ENCODE measurements around the gene FRAS1. TPM values are rescaled to one million over a fixed set of nuclear protein-coding genes. Genes with fewer than 3 reads are reported as not detected.

Gene FRAS1
- total RNA-seq, 6 experiments from 2014 or later = 0.12 to 1.5 (median 0.45) TPM

- no peak overlapping the region for H3K27ac ChIP-seq
- H3K27me3 ChIP-seq = no peaks in the 10 kb centered on the region
- DNase-seq (no peak), ATAC-seq (no peak)
- H3K36me3 ChIP-seq = no peaks in the 10 kb centered on the region
- intact Hi-C loops (cut with DNase I) = no loop called here
- 57% methylated on average over 3 of the region's 3 CpGs for WGBS (ENCODE audit: insufficient coverage, low coverage, low lambda C conversion rate, missing lambda C conversion rate)
- no peaks in the 10 kb centered on the region for H3K4me1 ChIP-seq
- H3K9me3 ChIP-seq = no peaks in the 10 kb centered on the region
- TF ChIP-seq, protein P1, sequence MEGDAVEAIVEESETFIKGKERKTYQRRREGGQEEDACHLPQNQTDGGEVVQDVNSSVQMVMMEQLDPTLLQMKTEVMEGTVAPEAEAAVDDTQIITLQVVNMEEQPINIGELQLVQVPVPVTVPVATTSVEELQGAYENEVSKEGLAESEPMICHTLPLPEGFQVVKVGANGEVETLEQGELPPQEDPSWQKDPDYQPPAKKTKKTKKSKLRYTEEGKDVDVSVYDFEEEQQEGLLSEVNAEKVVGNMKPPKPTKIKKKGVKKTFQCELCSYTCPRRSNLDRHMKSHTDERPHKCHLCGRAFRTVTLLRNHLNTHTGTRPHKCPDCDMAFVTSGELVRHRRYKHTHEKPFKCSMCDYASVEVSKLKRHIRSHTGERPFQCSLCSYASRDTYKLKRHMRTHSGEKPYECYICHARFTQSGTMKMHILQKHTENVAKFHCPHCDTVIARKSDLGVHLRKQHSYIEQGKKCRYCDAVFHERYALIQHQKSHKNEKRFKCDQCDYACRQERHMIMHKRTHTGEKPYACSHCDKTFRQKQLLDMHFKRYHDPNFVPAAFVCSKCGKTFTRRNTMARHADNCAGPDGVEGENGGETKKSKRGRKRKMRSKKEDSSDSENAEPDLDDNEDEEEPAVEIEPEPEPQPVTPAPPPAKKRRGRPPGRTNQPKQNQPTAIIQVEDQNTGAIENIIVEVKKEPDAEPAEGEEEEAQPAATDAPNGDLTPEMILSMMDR (IDR thresholded peaks at IDR 0.05) = no peak
- TF ChIP-seq POLR2A (IDR thresholded peaks at IDR 0.05) = no peak
- no peak overlapping the region for H3K4me3 ChIP-seq
Observed at GRCh38 chr4:78162342-78162741, 105.2 kb downstream of the FRAS1 start.

- H3K27me3 ChIP-seq = no peaks in the 10 kb centered on the region
- no peak overlapping the region for H3K4me3 ChIP-seq
- intact Hi-C loops (cut with DNase I) = no loop called here
- no peaks in the 10 kb centered on the region for H3K9me3 ChIP-seq
- WGBS (ENCODE audit: insufficient coverage, low coverage, low lambda C conversion rate, missing lambda C conversion rate) = 29% methylated on average over 3 of the region's 3 CpGs
- DNase-seq (no peak), ATAC-seq (no peak)
- H3K27ac ChIP-seq = no peak overlapping the region
- no peaks in the 10 kb centered on the region for H3K36me3 ChIP-seq
- TF ChIP-seq, protein P1 (IDR thresholded peaks at IDR 0.05) = no peak
- TF ChIP-seq POLR2A (IDR thresholded peaks at IDR 0.05) = no peak
- no peaks in the 10 kb centered on the region for H3K4me1 ChIP-seq
Observed at GRCh38 chr4:78162821-78163220, 105.7 kb downstream of the FRAS1 start.

DNA sequence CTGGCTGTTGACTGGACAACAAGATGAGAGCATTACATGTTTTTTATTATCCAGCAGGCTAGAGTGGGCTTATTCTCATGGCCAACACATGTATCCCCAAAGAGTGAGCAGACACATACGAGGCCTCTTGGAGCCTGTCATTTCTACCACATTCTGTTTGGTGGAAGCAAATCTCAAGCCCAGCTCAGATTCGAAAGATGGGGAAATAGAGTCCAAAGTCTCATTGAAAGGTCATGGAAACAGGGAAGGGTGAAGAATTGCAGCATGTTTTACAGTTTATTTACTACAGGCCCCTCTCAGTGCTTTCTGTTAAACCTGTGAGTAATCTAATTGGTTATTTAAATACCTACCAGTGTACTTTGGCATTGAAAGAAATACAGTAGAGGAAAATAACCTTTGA lies 108.6 kb downstream of the FRAS1 start:
- H3K36me3 ChIP-seq = no peaks in the 10 kb centered on the region
- TF ChIP-seq, protein P1 (IDR thresholded peaks at IDR 0.05) = no peak
- TF ChIP-seq POLR2A (IDR thresholded peaks at IDR 0.05) = no peak
- no peak for DNase-seq
- no peaks in the 10 kb centered on the region for H3K4me1 ChIP-seq
- no peak overlapping the region for H3K27ac ChIP-seq
- ATAC-seq = peak in 1 of 4 donors; percentile 23
- H3K9me3 ChIP-seq = no peaks in the 10 kb centered on the region
- H3K27me3 ChIP-seq = no peaks in the 10 kb centered on the region
- H3K4me3 ChIP-seq = no peak overlapping the region
- intact Hi-C loops (cut with DNase I) = no loop called here
- WGBS (ENCODE audit: insufficient coverage, low coverage, low lambda C conversion rate, missing lambda C conversion rate) = 25% methylated on average over 2 of the region's 2 CpGs

DNA sequence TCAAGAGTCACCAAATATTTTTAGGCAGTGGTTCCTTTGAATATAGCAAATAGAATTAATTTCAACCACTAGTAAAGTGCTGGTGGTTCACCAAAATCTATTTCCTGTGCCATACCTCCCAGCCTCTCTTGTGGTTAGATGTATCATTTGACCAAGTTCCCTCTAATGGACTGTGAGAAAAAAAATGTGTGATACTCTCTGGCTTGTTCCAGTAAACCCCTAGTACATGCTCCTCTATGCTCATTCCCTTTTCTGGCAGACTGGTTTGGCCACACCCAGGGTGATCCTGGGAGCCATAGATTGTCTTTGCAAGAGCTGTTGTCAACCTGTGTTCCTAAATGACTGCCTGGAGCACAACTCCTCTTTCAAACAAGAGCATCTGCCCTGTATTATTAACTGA lies 109.5 kb downstream of the FRAS1 start:
- H3K4me3 ChIP-seq = no peak overlapping the region
- H3K36me3 ChIP-seq = no peaks in the 10 kb centered on the region
- no peak for TF ChIP-seq POLR2A (IDR thresholded peaks at IDR 0.05)
- TF ChIP-seq, protein P1 (IDR thresholded peaks at IDR 0.05) = no peak
- intact Hi-C loops (cut with DNase I) = no loop called here
- H3K27ac ChIP-seq = no peak overlapping the region
- no peaks in the 10 kb centered on the region for H3K9me3 ChIP-seq
- no peaks in the 10 kb centered on the region for H3K4me1 ChIP-seq
- ATAC-seq (no peak), DNase-seq (no peak)
- no peaks in the 10 kb centered on the region for H3K27me3 ChIP-seq

- intact Hi-C loops (cut with DNase I) = no loop called here
- no peak overlapping the region for H3K4me3 ChIP-seq
- H3K36me3 ChIP-seq = no peaks in the 10 kb centered on the region
- H3K27me3 ChIP-seq = no peaks in the 10 kb centered on the region
- ATAC-seq = no peak
- DNase-seq = no peak
- no peak for TF ChIP-seq POLR2A (IDR thresholded peaks at IDR 0.05)
- TF ChIP-seq, protein P1 (IDR thresholded peaks at IDR 0.05) = no peak
- H3K27ac ChIP-seq = no peak overlapping the region
- no peaks in the 10 kb centered on the region for H3K4me1 ChIP-seq
- WGBS (ENCODE audit: insufficient coverage, low coverage, low lambda C conversion rate, missing lambda C conversion rate) = 57% methylated on average over 1 of the region's 1 CpG
- no peaks in the 10 kb centered on the region for H3K9me3 ChIP-seq
Observed at GRCh38 chr4:78167510-78167909, 110.4 kb downstream of the FRAS1 start.

Data from right lobe of liver (tissue), 6 donors.